ENCODE measurements around the gene PTBP1.

DNA sequence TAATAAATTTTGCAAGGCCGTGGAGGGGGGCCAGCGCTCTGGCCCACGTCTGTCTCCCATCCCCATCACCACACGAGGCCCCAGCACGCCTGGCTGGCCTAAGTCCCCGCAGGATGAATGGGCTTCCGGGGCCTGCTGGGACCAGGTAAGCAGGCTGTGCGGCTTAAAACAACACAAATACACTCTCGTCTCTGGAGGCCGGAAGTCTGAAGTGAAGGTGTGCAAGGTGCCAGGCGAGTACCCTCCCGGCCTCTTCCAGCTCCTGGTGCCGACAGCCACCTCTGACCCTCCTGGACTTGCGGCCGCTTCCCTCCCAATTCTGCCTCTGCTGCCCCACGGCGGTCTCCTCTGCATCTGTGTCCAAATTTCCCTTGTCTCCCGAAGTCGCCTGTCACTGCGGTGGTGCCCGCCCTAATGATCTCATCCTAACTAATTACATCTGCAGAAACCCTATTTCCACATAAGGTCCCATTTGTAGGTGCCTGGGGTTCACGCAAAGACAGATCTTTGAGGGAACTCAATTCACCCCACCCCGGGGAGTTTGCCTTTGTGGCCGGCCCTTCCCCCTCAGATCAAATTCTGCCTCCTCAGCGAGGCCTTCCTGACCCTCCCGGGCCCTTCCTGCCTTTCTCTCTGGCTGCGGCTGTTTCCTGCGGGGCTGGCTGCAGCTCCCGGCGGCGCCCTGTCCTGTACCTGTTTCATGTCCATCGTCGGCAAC, 8.1 kb upstream of the PTBP1 start:
- TF ChIP-seq, protein P1, sequence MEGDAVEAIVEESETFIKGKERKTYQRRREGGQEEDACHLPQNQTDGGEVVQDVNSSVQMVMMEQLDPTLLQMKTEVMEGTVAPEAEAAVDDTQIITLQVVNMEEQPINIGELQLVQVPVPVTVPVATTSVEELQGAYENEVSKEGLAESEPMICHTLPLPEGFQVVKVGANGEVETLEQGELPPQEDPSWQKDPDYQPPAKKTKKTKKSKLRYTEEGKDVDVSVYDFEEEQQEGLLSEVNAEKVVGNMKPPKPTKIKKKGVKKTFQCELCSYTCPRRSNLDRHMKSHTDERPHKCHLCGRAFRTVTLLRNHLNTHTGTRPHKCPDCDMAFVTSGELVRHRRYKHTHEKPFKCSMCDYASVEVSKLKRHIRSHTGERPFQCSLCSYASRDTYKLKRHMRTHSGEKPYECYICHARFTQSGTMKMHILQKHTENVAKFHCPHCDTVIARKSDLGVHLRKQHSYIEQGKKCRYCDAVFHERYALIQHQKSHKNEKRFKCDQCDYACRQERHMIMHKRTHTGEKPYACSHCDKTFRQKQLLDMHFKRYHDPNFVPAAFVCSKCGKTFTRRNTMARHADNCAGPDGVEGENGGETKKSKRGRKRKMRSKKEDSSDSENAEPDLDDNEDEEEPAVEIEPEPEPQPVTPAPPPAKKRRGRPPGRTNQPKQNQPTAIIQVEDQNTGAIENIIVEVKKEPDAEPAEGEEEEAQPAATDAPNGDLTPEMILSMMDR (IDR thresholded peaks at IDR 0.05) = no peak
- TF ChIP-seq POLR2A (IDR thresholded peaks at IDR 0.05) = no peak

All from esophagus squamous epithelium (tissue), 4 donors.